ENCODE results near the gene ACOX1.

DNA sequence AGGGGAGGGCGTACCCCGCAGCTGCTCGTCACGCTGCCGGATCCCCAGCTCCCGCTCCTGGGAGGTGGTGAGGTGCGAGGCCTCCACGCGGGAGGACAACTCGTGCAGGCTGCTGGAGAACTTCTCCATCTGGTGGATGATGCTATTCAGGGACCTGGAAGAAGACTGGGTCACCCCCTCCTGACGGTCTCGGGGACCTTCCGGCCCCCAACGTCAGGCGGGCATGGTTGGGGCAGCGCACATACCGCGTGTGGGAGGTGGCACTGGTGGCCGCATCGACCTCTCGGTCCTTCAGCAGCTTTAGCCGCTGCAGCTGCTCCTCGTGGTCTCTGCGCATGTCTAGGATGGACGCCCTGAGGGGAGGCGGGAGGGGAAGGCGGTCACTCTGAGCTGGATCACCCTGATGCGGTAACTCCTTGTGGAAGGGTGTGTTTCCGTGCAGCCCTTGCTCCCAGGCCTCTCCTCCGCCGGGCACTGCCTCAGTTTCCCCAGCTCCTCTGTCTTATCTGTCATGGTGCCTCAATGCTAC, 61.0 kb downstream of the ACOX1 start:
- no peak for TF ChIP-seq EZH2 (IDR thresholded peaks at IDR 0.05; ENCODE audit: borderline replicate concordance, low read depth, low read length, poor library complexity, severe bottlenecking)
- TF ChIP-seq, protein P1, sequence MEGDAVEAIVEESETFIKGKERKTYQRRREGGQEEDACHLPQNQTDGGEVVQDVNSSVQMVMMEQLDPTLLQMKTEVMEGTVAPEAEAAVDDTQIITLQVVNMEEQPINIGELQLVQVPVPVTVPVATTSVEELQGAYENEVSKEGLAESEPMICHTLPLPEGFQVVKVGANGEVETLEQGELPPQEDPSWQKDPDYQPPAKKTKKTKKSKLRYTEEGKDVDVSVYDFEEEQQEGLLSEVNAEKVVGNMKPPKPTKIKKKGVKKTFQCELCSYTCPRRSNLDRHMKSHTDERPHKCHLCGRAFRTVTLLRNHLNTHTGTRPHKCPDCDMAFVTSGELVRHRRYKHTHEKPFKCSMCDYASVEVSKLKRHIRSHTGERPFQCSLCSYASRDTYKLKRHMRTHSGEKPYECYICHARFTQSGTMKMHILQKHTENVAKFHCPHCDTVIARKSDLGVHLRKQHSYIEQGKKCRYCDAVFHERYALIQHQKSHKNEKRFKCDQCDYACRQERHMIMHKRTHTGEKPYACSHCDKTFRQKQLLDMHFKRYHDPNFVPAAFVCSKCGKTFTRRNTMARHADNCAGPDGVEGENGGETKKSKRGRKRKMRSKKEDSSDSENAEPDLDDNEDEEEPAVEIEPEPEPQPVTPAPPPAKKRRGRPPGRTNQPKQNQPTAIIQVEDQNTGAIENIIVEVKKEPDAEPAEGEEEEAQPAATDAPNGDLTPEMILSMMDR (conservative IDR thresholded peaks at IDR 0.05; ENCODE audit: low read depth, low read length): no peak
